HepG2 (cell line): ENCODE results near the gene RBM12. TPM values are rescaled to one million over a fixed set of nuclear protein-coding genes. Genes with fewer than 3 reads are reported as not detected.

Experiments used
- ATAC-seq: fragments of 200-7000 bp; cut with Tn5 transposase; 3 replicates; pipeline ENCODE4 v1.9.1; 2020; ENCODE audit warnings: mild to moderate bottlenecking, moderate library complexity
- BruUV-seq: library from RNA; stranded (reverse); fragments of 400-500 nt; replicated peaks from 2 replicates; lab custom pipeline; 2021; lab: Mats Ljungman, UMichigan
- CTCF ChIA-PET: fragments of 300-600 bp; formaldehyde crosslinking; extraction: SDS; loops from one replicate; lab custom pipeline; 2021; ENCODE audit warnings: low total read pairs, inconsistent platforms, low intra/inter-chr PET ratio; lab: Yijun Ruan, JAX
- POLR2A ChIA-PET: fragments of 350-600 bp; sonication (Branson Sonifier 250); formaldehyde crosslinking; loops from one replicate; lab custom pipeline; 2020; ENCODE audit warnings: antibody characterized with exemption, inconsistent platforms; lab: Yijun Ruan, JAX
- DNase-seq: peaks from one replicate; pipeline ENCODE4 v3.0.0-alpha.2; 2015; ENCODE audit warnings: low spot score
- FAIRE-seq: peaks from 3 replicates; lab custom pipeline; 2011; peaks lifted over from hg19 to GRCh38; lab: Jason Lieb, UNC
- H2AFZ ChIP-seq: one replicate; pipeline ENCODE4 v1.6.1; 2011; ENCODE audit warnings: low read length, inconsistent platforms
- H3K27ac ChIP-seq: fragments of 300-600 bp; 3 replicates; pipeline ENCODE4 v1.8.0; 2011; ENCODE audit warnings: mixed run types, mild to moderate bottlenecking, mixed read lengths, low read length, inconsistent platforms; ENCODE audit not compliant: insufficient read depth; ENCODE audit errors: extremely low read length
- H3K27me3 ChIP-seq, 2 experiments: fragments of 200-600 bp in 1 of 2; 2 replicates in 1 of 2; 3 replicates in 1 of 2; pipeline versions ENCODE4 v1.6.0 to v1.8.0; 2011; ENCODE audit warnings: low read length in 2 of 2, mild to moderate bottlenecking in 2 of 2, moderate library complexity in 2 of 2, inconsistent platforms in 1 of 2; ENCODE audit not compliant: insufficient read depth in 2 of 2, control insufficient read depth in 1 of 2
- H3K36me3 ChIP-seq, 2 experiments: fragments of 200-600 bp in 1 of 2; replicated peaks in 1 of 2; 2 replicates in 1 of 2; 3 replicates in 1 of 2; pipeline versions ENCODE4 v1.5.1 to v1.8.0; 2011; ENCODE audit warnings: low read length in 2 of 2, inconsistent platforms in 1 of 2; ENCODE audit not compliant: insufficient read depth in 2 of 2, control insufficient read depth in 1 of 2
- H3K4me1 ChIP-seq: 2 replicates; pipeline ENCODE4 v1.5.1; 2012; ENCODE audit warnings: low read length, inconsistent platforms; ENCODE audit not compliant: insufficient read depth
- H3K4me2 ChIP-seq: 2 replicates; pipeline ENCODE4 v1.6.0; 2011; ENCODE audit warnings: low read depth, low read length, inconsistent platforms
- H3K4me3 ChIP-seq, 3 experiments: fragments of 200-600 bp in 1 of 3; sonication (generic), shearing (Covaris generic) in 1 of 3; replicated peaks in 1 of 3; 2 replicates each; pipeline ENCODE4 v1.5.1; 2011 to 2016; ENCODE audit warnings: low read length in 3 of 3, inconsistent platforms in 2 of 3, low read depth in 2 of 3, mild to moderate bottlenecking in 2 of 3, control low read depth in 1 of 3, mixed read lengths in 1 of 3; ENCODE audit not compliant: insufficient read depth in 1 of 3
- H3K79me2 ChIP-seq: one replicate; pipeline ENCODE4 v1.6.1; 2011; ENCODE audit warnings: low read length, inconsistent platforms; ENCODE audit not compliant: insufficient read depth
- H3K9ac ChIP-seq: 2 replicates; pipeline ENCODE4 v1.6.0; 2011; ENCODE audit warnings: mild to moderate bottlenecking, low read depth, low read length, inconsistent platforms; ENCODE audit not compliant: insufficient read depth
- H3K9me3 ChIP-seq: 2 replicates; pipeline ENCODE4 v1.5.1; 2012; ENCODE audit warnings: mild to moderate bottlenecking, low read length
- H4K20me1 ChIP-seq: 2 replicates; pipeline ENCODE4 v1.6.0; 2011; ENCODE audit warnings: inconsistent platforms, mild to moderate bottlenecking, low read length, moderate library complexity; ENCODE audit not compliant: insufficient read depth
- AGO1 ChIP-seq: fragments of 200-400 bp; formaldehyde crosslinking; IDR thresholded peaks from 2 replicates; pipeline ENCODE4 v1.6.1; 2017; ENCODE audit warnings: mild to moderate bottlenecking, low read depth, low read length, moderate library complexity; ENCODE audit not compliant: poor library complexity, severe bottlenecking
- ATAD3A ChIP-seq: sonication (generic); formaldehyde crosslinking; IDR thresholded peaks from 2 replicates; pipeline ENCODE4 v1.4.0; 2020; ENCODE audit warnings: missing genetic modification reagents
- KMT2A ChIP-seq: sonication (generic); formaldehyde crosslinking; IDR thresholded peaks from 2 replicates; pipeline ENCODE4 v1.4.0; 2020; ENCODE audit warnings: missing genetic modification reagents
- TBX2 ChIP-seq: sonication (generic); formaldehyde crosslinking; IDR thresholded peaks from 2 replicates; pipeline ENCODE4 v1.5.0; 2020; ENCODE audit warnings: missing genetic modification reagents, mild to moderate bottlenecking, borderline replicate concordance
- ZNF598 ChIP-seq: sonication (generic); formaldehyde crosslinking; IDR thresholded peaks from 2 replicates; pipeline ENCODE4 v1.5.1; 2020; ENCODE audit warnings: mild to moderate bottlenecking, missing genetic modification reagents, borderline replicate concordance
- ZNF768 ChIP-seq: sonication (generic); formaldehyde crosslinking; IDR thresholded peaks from 2 replicates; pipeline ENCODE4 v1.4.0; 2020; ENCODE audit warnings: missing genetic modification reagents
- WGBS: methylation state at CpG from one replicate; pipeline ENCODE4 v1.1.6; 2017; ENCODE audit warnings: low lambda C conversion rate; 5-methylcytosine and 5-hydroxymethylcytosine counted together
- in situ Hi-C: cut with HindIII; loops from 2 replicates; pipeline ENCODE4 v1.10.0; 2017; ENCODE audit warnings: low pct_unique_long_range_greater_than_20kb; ENCODE audit not compliant: extremely low pct_ligation_motif_present
- intact Hi-C: fragments of 100-400 bp; cut with micrococcal nuclease; formaldehyde crosslinking; loops from one replicate; pipeline ENCODE4 v1.10.0; 2022; ENCODE audit not compliant: unreplicated experiment
- polyA plus RNA-seq, 8 experiments: library from polyadenylated mRNA; depleted of rRNA in 3 of 8; stranded (reverse) in 7 of 8; unstranded in 1 of 8; fragments of >200 nt; fragmentation: Illumina TruSeq in 4 of 8; extraction: Trizol in 4 of 8; gene quantifications; 2 replicates each; pipeline versions ENCODE4 v1.2.1 to v1.2.3, GENCODE V29; 2011 to 2016; ENCODE audit warnings: low read depth in 4 of 8, missing spikeins in 1 of 8, mixed read lengths in 1 of 8; ENCODE audit not compliant: insufficient read depth in 1 of 8
- total RNA-seq, 5 experiments: library from RNA; depleted of rRNA; stranded (reverse); fragments of >200 nt; fragmentation: Illumina TruSeq; extraction: Trizol; gene quantifications; 2 replicates each; pipeline ENCODE4 v1.2.3, GENCODE V29; 2016; ENCODE audit warnings: low read depth in 1 of 5
- TF ChIP-seq, protein P1 (sequence below): sonication (generic); formaldehyde crosslinking; IDR thresholded peaks from 2 replicates; pipeline ENCODE4 v1.8.0; 2023; ENCODE audit warnings: mild to moderate bottlenecking, missing genetic modification reagents
- TF ChIP-seq, protein P2 (sequence below), 2 experiments: sonication (generic) in 1 of 2; formaldehyde crosslinking in 1 of 2; IDR thresholded peaks; 2 replicates each; pipeline versions ENCODE4 v1.4.0 to v1.6.1; 2018 to 2020; ENCODE audit warnings: missing genetic modification reagents in 2 of 2, borderline replicate concordance in 1 of 2, low read depth in 1 of 2, mild to moderate bottlenecking in 1 of 2, missing biosample characterization in 1 of 2
- TF ChIP-seq, protein P3 (sequence below), 2 experiments: fragments of 450-650 bp in 1 of 2; sonication (generic) in 1 of 2; formaldehyde crosslinking in 1 of 2; IDR thresholded peaks; 2 replicates each; pipeline versions ENCODE4 v1.6.1 to v1.8.0; 2016 to 2022; ENCODE audit warnings: antibody characterized with exemption in 1 of 2, mild to moderate bottlenecking in 1 of 2, missing genetic modification reagents in 1 of 2

The RBM12 gene
- total and polyA plus RNA-seq, 2 of the 13 experiments (the other 11 are each of a cell fraction or from before 2014, with no cell fraction given), result 97.9 to 104 TPM

DNA sequence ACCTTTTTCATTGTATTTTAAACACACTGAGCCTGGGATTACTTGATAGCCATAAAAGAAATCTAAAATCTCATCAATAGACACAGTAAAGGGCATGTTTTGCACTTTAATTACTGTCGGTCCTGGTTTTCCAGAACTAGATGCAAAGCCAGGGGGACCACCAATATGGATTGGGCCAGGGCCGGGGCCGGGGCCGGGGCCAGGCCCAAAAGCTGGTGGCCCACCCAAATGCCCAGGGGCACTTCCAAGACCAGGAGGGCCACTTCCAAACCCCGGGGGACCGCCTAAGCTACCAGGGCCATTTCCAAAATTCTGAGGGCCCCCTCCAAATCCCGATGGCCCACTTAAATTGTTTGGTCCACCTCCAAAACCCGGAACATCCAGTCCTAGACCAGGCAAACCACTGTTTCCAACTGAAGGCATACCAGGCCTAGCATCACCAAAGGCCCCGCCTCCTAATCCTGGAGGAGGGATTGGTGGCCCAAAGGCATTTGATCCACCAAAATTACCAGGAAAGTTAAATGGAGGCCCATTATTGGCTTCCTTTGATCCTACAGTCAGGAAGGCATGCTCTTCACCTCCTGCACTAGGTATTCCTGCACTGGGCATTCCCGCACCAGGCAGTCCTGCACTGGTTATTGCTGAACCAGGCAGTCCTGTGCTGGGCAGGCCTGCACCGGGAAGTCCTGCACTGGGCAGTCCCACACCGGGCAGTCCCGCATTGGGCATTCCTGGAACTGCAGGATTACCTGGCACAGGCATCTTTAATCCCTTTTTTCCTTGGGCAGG is 11.9 kb downstream of the RBM12 start:
- WGBS, result 94% methylated on average over 13 of the region's 13 CpGs
- peaks cover 14% of the 10 kb centered on the region; the same call in 1 of the 2 replicates for H3K4me1 ChIP-seq
- ChIA-PET POLR2A (interaction anchor here (0.7 to 2.8 kb wide), 6 partner anchors 11 to 90 kb away, joined by 3 to 13 read pairs (median 4); partner anchors contain the start of genes CPNE1, RBM12, RBM39 and SPAG4), CTCF (no interaction called here)
- DNase-seq (no peak), ATAC-seq (peak; percentile 68), FAIRE-seq (no peak)
- no peak overlapping the region for H3K27ac ChIP-seq
- peaks cover 6% of the 10 kb centered on the region; the same call in 1 of the 2 replicates for H3K9me3 ChIP-seq
- no peak overlapping the region for H2AFZ ChIP-seq
- H3K79me2 ChIP-seq, result peaks cover 100% of the 10 kb centered on the region
- H3K27me3 ChIP-seq, result no peaks in the 10 kb centered on the region
- BruUV-seq, result no TSS peak
- no peak overlapping the region for H3K9ac ChIP-seq
- no peak overlapping the region for H3K4me2 ChIP-seq
- H3K36me3 ChIP-seq, result peaks cover 26 to 59% of the 10 kb centered on the region in 2 experiments
- in situ Hi-C loops (no loop called here), intact Hi-C loops (no loop called here)
- peaks cover 81% of the 10 kb centered on the region for H4K20me1 ChIP-seq
- H3K4me3 ChIP-seq, result no peak overlapping the region
- TF ChIP-seq ATAD3A (no peak), ZNF768 (CRISPR knock-in tag) (0 out of 2 replicates have a peak, but pooled peaks have one; percentile 31), ZNF598 (CRISPR knock-in tag) (no peak), KMT2A (CRISPR knock-in tag) (0 out of 2 replicates have a peak, but pooled peaks have one; percentile 11), AGO1 (peak; percentile 44), TBX2 (CRISPR knock-in tag) (0 out of 2 replicates have a peak, but pooled peaks have one; percentile 19)
- TF ChIP-seq, protein P1, sequence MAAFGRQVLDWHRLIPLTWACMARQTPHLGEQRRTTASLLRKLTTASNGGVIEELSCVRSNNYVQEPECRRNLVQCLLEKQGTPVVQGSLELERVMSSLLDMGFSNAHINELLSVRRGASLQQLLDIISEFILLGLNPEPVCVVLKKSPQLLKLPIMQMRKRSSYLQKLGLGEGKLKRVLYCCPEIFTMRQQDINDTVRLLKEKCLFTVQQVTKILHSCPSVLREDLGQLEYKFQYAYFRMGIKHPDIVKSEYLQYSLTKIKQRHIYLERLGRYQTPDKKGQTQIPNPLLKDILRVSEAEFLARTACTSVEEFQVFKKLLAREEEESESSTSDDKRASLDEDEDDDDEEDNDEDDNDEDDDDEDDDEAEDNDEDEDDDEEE (CRISPR knock-in tag), result 0 out of 2 replicates have a peak, but pooled peaks have one; percentile 27
- TF ChIP-seq, protein P2, sequence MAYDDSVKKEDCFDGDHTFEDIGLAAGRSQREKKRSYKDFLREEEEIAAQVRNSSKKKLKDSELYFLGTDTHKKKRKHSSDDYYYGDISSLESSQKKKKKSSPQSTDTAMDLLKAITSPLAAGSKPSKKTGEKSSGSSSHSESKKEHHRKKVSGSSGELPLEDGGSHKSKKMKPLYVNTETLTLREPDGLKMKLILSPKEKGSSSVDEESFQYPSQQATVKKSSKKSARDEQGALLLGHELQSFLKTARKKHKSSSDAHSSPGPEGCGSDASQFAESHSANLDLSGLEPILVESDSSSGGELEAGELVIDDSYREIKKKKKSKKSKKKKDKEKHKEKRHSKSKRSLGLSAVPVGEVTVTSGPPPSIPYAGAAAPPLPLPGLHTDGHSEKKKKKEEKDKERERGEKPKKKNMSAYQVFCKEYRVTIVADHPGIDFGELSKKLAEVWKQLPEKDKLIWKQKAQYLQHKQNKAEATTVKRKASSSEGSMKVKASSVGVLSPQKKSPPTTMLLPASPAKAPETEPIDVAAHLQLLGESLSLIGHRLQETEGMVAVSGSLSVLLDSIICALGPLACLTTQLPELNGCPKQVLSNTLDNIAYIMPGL (CRISPR knock-in tag; IDR thresholded peaks at IDR 0.05; ENCODE audit: borderline replicate concordance in 1 of 2, low read depth in 1 of 2), result no peak
- TF ChIP-seq, protein P3, sequence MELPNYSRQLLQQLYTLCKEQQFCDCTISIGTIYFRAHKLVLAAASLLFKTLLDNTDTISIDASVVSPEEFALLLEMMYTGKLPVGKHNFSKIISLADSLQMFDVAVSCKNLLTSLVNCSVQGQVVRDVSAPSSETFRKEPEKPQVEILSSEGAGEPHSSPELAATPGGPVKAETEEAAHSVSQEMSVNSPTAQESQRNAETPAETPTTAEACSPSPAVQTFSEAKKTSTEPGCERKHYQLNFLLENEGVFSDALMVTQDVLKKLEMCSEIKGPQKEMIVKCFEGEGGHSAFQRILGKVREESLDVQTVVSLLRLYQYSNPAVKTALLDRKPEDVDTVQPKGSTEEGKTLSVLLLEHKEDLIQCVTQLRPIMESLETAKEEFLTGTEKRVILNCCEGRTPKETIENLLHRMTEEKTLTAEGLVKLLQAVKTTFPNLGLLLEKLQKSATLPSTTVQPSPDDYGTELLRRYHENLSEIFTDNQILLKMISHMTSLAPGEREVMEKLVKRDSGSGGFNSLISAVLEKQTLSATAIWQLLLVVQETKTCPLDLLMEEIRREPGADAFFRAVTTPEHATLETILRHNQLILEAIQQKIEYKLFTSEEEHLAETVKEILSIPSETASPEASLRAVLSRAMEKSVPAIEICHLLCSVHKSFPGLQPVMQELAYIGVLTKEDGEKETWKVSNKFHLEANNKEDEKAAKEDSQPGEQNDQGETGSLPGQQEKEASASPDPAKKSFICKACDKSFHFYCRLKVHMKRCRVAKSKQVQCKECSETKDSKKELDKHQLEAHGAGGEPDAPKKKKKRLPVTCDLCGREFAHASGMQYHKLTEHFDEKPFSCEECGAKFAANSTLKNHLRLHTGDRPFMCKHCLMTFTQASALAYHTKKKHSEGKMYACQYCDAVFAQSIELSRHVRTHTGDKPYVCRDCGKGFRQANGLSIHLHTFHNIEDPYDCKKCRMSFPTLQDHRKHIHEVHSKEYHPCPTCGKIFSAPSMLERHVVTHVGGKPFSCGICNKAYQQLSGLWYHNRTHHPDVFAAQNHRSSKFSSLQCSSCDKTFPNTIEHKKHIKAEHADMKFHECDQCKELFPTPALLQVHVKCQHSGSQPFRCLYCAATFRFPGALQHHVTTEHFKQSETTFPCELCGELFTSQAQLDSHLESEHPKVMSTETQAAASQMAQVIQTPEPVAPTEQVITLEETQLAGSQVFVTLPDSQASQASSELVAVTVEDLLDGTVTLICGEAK (IDR thresholded peaks at IDR 0.05), result no peak
- TF ChIP-seq, protein P3 (CRISPR knock-in tag; IDR thresholded peaks at IDR 0.05), result 0 out of 2 replicates have a peak, but pooled peaks have one; percentile 24
